Measurements from ENCODE around the gene NECTIN1. TPM values are rescaled to one million over a fixed set of nuclear protein-coding genes. Genes with fewer than 3 reads are reported as not detected.

Gene NECTIN1
- total RNA-seq, 2 experiments from 2014 or later, result 0.53 to 0.98 TPM

GRCh38 chr11:119673052-119673758, 55.8 kb downstream of the NECTIN1 start:
- Mint-ChIP-seq H3K27me3 (peaks cover 2% of the 10 kb centered on the region), H3K4me3 (no peak overlapping the region), H3K27ac (peak overlapping the region; percentile 48), H3K9me3 (ENCODE audit: low read depth) (no peaks in the 10 kb centered on the region), H3K4me1 (peaks cover 16% of the 10 kb centered on the region), H3K36me3 (no peaks in the 10 kb centered on the region)
- CTCF ChIA-PET, result interaction anchor here (0.7 to 6.5 kb wide), 7 partner anchors 10 to 630 kb away, joined by 3 to 83 read pairs (median 3); partner anchors contain the start of gene NECTIN1
- DNase-seq (no peak), ATAC-seq (no peak)

DNA sequence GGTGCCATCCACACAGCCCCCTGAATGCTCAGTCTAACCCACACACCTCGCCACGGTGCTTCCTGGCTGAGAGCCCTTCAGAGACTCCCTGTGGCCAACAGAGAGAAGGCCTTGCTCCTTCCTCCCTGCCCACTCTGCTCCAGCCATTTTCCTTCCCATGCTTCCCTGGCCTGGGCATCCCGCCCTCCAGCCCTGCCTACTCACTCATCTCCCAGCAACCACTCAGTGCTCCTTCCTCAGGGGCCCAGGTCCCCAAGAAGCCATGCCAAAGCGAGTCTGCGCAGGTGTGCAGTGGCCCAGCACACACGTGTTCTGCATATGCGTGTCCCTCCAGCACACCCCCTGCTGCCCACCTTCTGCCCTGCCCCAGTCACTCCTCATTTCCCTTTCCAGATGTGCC, 56.4 kb downstream of the NECTIN1 start:
- no peak overlapping the region for H3K27ac Mint-ChIP-seq
- DNase-seq (no peak), ATAC-seq (no peak)
- no peaks in the 10 kb centered on the region for H3K36me3 Mint-ChIP-seq
- no peaks in the 10 kb centered on the region for H3K9me3 Mint-ChIP-seq (ENCODE audit: low read depth)
- peaks cover 16% of the 10 kb centered on the region for H3K4me1 Mint-ChIP-seq
- H3K4me3 Mint-ChIP-seq, result no peak overlapping the region
- CTCF ChIA-PET, result interaction anchor here (6.5 kb wide), 1 partner anchor 56 kb away, joined by 83 read pairs; the partner anchor contains the start of gene NECTIN1
- peaks cover 6% of the 10 kb centered on the region for H3K27me3 Mint-ChIP-seq

DNA sequence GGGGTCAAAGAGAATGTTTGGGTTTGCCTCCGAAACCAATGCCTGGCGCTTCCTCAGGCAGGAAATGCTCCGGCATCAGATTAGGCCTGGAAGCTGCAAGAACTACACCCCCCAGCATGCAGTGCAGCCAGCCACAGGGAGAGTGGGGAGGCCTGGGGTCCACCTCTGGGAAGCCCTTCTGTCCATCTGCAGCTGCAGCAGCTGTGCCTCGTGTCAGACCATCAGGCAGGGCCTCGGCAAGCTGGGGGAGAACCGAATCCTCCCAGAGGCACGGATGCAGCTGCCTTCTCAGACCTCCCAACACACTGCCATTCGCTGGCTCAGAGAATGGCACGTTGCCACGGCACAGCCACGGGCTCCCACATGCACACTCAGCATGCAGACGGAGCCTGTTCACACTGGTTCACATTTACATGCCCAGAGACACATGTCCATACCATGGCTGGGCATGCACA, 57.4 kb downstream of the NECTIN1 start:
- no peak overlapping the region for H3K27ac Mint-ChIP-seq
- DNase-seq, result no peak
- no peak for ATAC-seq
- H3K4me1 Mint-ChIP-seq, result peaks cover 16% of the 10 kb centered on the region
- H3K4me3 Mint-ChIP-seq, result no peak overlapping the region
- CTCF ChIA-PET, result interaction anchor here (6.5 kb wide), 1 partner anchor 57 kb away, joined by 83 read pairs; the partner anchor contains the start of gene NECTIN1
- peaks cover 9% of the 10 kb centered on the region for H3K27me3 Mint-ChIP-seq
- no peaks in the 10 kb centered on the region for H3K9me3 Mint-ChIP-seq (ENCODE audit: low read depth)
- no peaks in the 10 kb centered on the region for H3K36me3 Mint-ChIP-seq

GRCh38 chr11:119671051-119671450, 57.9 kb downstream of the NECTIN1 start:
- Mint-ChIP-seq H3K27ac (no peak overlapping the region), H3K36me3 (no peaks in the 10 kb centered on the region), H3K4me3 (no peak overlapping the region), H3K9me3 (ENCODE audit: low read depth) (no peaks in the 10 kb centered on the region), H3K4me1 (peaks cover 16% of the 10 kb centered on the region), H3K27me3 (peaks cover 9% of the 10 kb centered on the region)
- no peak for DNase-seq
- no peak for ATAC-seq
- CTCF ChIA-PET, result interaction anchor here (6.5 kb wide), 1 partner anchor 57 kb away, joined by 83 read pairs; the partner anchor contains the start of gene NECTIN1

- ATAC-seq (no peak), DNase-seq (no peak)
- H3K4me1 Mint-ChIP-seq, result peaks cover 14% of the 10 kb centered on the region
- no peaks in the 10 kb centered on the region for H3K9me3 Mint-ChIP-seq (ENCODE audit: low read depth)
- no peaks in the 10 kb centered on the region for H3K36me3 Mint-ChIP-seq
- H3K4me3 Mint-ChIP-seq, result no peak overlapping the region
- H3K27me3 Mint-ChIP-seq, result peaks cover 9% of the 10 kb centered on the region
- no peak overlapping the region for H3K27ac Mint-ChIP-seq
- CTCF ChIA-PET, result interaction anchor here (1.9 kb wide), 1 partner anchor 60 kb away, joined by 12 read pairs; the partner anchor contains the start of gene NECTIN1
These were observed 59.5 kb downstream of the NECTIN1 start for GRCh38 chr11:119669487-119669886.

GRCh38 chr11:119668676-119669075, 60.3 kb downstream of the NECTIN1 start:
- H3K36me3 Mint-ChIP-seq, result no peaks in the 10 kb centered on the region
- peaks cover 9% of the 10 kb centered on the region for H3K27me3 Mint-ChIP-seq
- DNase-seq, result no peak
- CTCF ChIA-PET, result interaction anchor here (1.9 kb wide), 1 partner anchor 60 kb away, joined by 12 read pairs; the partner anchor contains the start of gene NECTIN1
- no peaks in the 10 kb centered on the region for H3K9me3 Mint-ChIP-seq (ENCODE audit: low read depth)
- no peak overlapping the region for H3K27ac Mint-ChIP-seq
- no peak overlapping the region for H3K4me3 Mint-ChIP-seq
- no peak for ATAC-seq
- peaks cover 6% of the 10 kb centered on the region for H3K4me1 Mint-ChIP-seq

DNA sequence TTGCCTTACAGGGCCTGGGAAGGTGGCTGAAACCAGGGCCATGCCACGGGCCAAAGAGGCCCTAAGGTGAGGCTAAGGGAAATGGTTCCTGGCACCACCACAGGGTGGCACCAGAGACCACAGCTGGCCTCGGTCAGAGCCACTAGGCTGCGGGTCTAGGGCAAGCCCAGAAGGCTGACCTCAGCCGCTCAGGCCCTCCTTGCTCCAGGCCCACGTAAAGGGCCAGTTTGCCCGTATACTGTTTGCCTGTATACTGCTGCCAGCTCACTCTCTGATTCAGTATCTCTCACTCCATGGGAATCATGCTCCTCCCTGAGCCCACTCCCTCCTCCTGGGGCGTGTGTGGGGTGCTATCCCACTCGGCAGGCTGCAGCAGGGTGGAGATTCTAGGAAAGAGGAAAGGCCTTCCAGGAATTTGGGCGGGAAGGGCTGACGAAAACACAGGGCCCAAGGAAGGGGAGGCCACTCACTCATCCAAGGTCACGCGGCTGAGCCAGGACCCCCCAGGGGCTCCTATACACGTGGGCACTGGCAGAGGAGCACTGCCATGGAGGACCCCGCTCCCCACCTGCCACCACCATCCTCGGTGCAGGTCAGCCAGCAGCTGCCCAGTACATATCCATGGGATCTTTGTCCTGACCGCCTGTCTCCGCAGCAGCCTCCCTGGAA, 62.4 kb downstream of the NECTIN1 start:
- CTCF ChIA-PET, result interaction anchor here (1.0 to 4.8 kb wide), 3 partner anchors 63 to 442 kb away, joined by 3 to 27 read pairs (median 6); partner anchors contain the start of gene NECTIN1
- H3K27me3 Mint-ChIP-seq, result peaks cover 9% of the 10 kb centered on the region
- no peak overlapping the region for H3K4me3 Mint-ChIP-seq
- H3K4me1 Mint-ChIP-seq, result no peaks in the 10 kb centered on the region
- no peaks in the 10 kb centered on the region for H3K36me3 Mint-ChIP-seq
- no peaks in the 10 kb centered on the region for H3K9me3 Mint-ChIP-seq (ENCODE audit: low read depth)
- H3K27ac Mint-ChIP-seq, result no peak overlapping the region
- DNase-seq (peak; percentile 71), ATAC-seq (peak; percentile 92)

- no peaks in the 10 kb centered on the region for H3K9me3 Mint-ChIP-seq (ENCODE audit: low read depth)
These were observed 62.9 kb downstream of the NECTIN1 start for GRCh38 chr11:119666061-119666460.

GRCh38 chr11:119664701-119665420, 64.1 kb downstream of the NECTIN1 start:
- H3K4me1 Mint-ChIP-seq, result no peaks in the 10 kb centered on the region
- no peak overlapping the region for H3K4me3 Mint-ChIP-seq
- no peaks in the 10 kb centered on the region for H3K9me3 Mint-ChIP-seq (ENCODE audit: low read depth)
- no peaks in the 10 kb centered on the region for H3K36me3 Mint-ChIP-seq
- DNase-seq (no peak), ATAC-seq (no peak)
- no peak overlapping the region for H3K27ac Mint-ChIP-seq
- peaks cover 9% of the 10 kb centered on the region for H3K27me3 Mint-ChIP-seq
- CTCF ChIA-PET, result interaction anchor here (4.8 kb wide), 1 partner anchor 64 kb away, joined by 27 read pairs; the partner anchor contains the start of gene NECTIN1

More at GRCh38 chr11:119666061-119666460, 62.9 kb downstream of the NECTIN1 start:
- no peaks in the 10 kb centered on the region for H3K4me1 Mint-ChIP-seq
- peaks cover 9% of the 10 kb centered on the region for H3K27me3 Mint-ChIP-seq
- ATAC-seq (no peak), DNase-seq (no peak)
- H3K36me3 Mint-ChIP-seq, result no peaks in the 10 kb centered on the region
- H3K27ac Mint-ChIP-seq, result no peak overlapping the region
- CTCF ChIA-PET, result interaction anchor here (1.0 to 4.8 kb wide), 3 partner anchors 63 to 443 kb away, joined by 3 to 27 read pairs (median 6); partner anchors contain the start of gene NECTIN1
- no peak overlapping the region for H3K4me3 Mint-ChIP-seq

- Mint-ChIP-seq H3K4me1 (no peaks in the 10 kb centered on the region), H3K4me3 (no peak overlapping the region), H3K36me3 (no peaks in the 10 kb centered on the region), H3K9me3 (ENCODE audit: low read depth) (no peaks in the 10 kb centered on the region), H3K27ac (no peak overlapping the region), H3K27me3 (peaks cover 9% of the 10 kb centered on the region)
- no peak for ATAC-seq
- no peak for DNase-seq
- CTCF ChIA-PET, result interaction anchor here (1.1 to 4.8 kb wide), 3 partner anchors 10 to 445 kb away, joined by 3 to 27 read pairs (median 5); partner anchors contain the start of gene NECTIN1
These were observed 64.9 kb downstream of the NECTIN1 start for GRCh38 chr11:119664063-119664572.

- H3K4me3 Mint-ChIP-seq, result no peak overlapping the region
- no peaks in the 10 kb centered on the region for H3K36me3 Mint-ChIP-seq
- no peaks in the 10 kb centered on the region for H3K4me1 Mint-ChIP-seq
- no peak for ATAC-seq
- CTCF ChIA-PET, result interaction anchor here (1.1 to 4.8 kb wide), 3 partner anchors 11 to 446 kb away, joined by 3 to 27 read pairs (median 5); partner anchors contain the start of gene NECTIN1
- H3K27me3 Mint-ChIP-seq, result peaks cover 7% of the 10 kb centered on the region
- DNase-seq, result no peak
- H3K9me3 Mint-ChIP-seq (ENCODE audit: low read depth), result no peaks in the 10 kb centered on the region
- no peak overlapping the region for H3K27ac Mint-ChIP-seq
These were observed 65.7 kb downstream of the NECTIN1 start for GRCh38 chr11:119663279-119663678.

- Mint-ChIP-seq H3K9me3 (ENCODE audit: low read depth) (no peaks in the 10 kb centered on the region), H3K4me3 (no peak overlapping the region), H3K36me3 (no peaks in the 10 kb centered on the region), H3K27me3 (no peaks in the 10 kb centered on the region), H3K4me1 (no peaks in the 10 kb centered on the region), H3K27ac (no peak overlapping the region)
- ATAC-seq, result no peak
- CTCF ChIA-PET, result no interaction called here
- no peak for DNase-seq
These were observed 67.8 kb downstream of the NECTIN1 start for GRCh38 chr11:119661226-119661625.

Measured in activated CD8-positive, alpha-beta memory T cell treated with anti-CD3 and anti-CD28 coated beads, Interleukin-2, amount 10 ng/mL, durations not matched to agents 7 days and 5 days (primary cell).